GM19023 (cell line): ENCODE data around the gene CISD2.
"Not testable (repeated sequence)": the region's sequence is repeated elsewhere in the genome, so short reads cannot be mapped to it uniquely, and the experiment has no call there.

Experiments used
- ATAC-seq: cut with Tn5 transposase; IDR thresholded peaks from one replicate; pipeline ENCODE4 v1.9.1; 2021; ENCODE audit warnings: mild to moderate bottlenecking, moderate library complexity; ENCODE audit not compliant: unreplicated experiment

The CISD2 gene

DNA sequence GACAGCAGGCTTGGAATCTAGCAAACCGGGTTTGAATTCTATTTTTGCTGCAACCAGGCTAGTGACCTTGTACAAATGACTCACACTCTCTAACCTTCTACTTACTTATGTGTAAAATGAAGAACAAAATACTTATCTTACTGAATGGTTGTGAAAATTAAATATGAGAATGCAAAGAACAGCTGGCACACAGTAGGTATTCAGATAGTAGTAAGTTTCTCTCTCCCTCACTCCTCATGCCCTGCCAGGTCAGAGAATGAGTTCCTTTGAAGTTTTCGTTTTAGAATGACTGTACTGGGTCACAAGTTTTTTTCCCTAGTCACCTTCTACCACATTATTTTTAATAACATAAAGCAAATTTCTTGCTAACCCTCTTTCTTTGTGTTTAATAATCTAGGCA, 33.0 kb downstream of the CISD2 start:
- no peak for ATAC-seq

DNA sequence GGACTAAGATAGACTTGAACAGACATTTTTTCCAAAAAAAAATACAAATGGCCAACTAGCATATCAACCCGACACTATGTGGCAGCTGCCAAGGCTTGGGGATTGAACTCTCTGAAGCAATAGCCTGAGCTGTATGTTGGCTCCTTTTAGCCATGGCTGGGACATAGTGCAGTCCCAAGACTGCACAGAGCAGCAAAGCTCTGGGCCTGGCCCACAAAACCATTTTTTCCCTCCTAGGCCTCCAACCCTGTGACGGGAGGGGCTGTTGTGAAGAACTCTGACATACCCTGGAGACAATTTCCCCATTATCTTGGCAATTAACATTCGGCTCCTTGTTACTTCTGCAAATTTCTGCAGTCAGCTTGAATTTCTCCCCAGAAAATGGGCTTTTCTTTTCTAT, 50.1 kb downstream of the CISD2 start:
- ATAC-seq = no peak

DNA sequence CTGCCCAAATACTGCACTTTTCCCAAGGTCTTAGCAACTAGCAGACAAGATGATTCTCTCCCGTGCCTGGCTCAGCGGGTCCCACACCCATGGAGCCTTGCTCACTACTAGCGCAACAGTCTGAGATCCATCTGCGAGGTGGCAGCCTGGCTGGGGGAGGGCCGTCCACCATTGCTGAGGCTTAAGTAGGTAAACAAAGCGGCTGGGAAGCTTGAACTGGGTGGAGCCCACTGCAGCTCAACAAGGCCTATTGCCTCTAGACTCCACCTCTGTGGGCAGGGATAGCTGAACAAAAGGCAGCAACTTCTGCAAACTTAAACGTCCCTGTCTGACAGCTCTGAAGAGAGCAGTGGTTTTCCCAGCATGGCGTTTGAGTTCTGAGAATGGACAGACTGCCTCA, 50.9 kb downstream of the CISD2 start:
- ATAC-seq = not testable (repeated sequence)

DNA sequence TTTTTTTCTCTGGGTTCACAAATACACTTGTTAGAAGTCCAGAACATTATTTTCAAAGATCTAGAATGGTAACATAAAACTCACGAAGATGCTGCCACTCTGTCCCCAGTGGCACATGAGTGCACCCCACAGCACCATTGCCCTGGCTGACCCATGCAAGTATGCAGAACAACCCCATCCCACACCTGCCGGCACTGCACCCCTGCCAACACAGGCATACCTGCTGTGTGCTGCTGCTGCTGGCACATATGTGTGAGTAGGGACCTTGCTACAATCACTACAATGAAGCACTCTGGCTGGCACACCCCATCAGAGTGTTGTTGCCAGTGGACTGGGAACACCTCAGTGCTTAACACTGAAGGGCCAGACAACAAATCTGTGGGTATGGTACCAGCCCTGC, 66.9 kb downstream of the CISD2 start:
- ATAC-seq = no peak

DNA sequence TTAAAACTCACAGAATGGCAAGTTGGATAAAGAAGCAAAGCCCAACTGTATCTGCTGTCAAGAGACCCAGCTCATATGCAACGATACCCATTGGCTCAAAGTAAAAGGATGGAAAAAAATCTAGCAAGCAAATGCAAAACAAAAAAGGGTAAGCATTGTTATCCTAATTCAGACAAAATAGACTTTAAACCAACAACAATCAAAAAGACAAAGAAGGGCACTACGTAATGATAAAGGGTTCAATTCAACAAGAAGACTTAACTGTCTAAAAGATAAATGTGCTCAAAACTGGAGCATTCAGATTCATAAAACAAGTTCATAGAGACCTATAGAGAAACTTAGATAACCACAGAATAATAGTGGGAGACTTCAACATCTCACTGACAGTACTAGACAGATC, 69.3 kb downstream of the CISD2 start:
- not testable (repeated sequence) for ATAC-seq
